ENCODE data around the gene PEAK3.

Gene PEAK3

GRCh38 chr19:2287585-2288337 lies 5.8 kb upstream of the PEAK3 start:
- Histone ChIP-seq H3K27me3 (ENCODE audit: insufficient read depth, low read length) (peaks cover 13% of the 10 kb centered on the region), H3K4me2 (ENCODE audit: low read length) (no peak overlapping the region)

DNA sequence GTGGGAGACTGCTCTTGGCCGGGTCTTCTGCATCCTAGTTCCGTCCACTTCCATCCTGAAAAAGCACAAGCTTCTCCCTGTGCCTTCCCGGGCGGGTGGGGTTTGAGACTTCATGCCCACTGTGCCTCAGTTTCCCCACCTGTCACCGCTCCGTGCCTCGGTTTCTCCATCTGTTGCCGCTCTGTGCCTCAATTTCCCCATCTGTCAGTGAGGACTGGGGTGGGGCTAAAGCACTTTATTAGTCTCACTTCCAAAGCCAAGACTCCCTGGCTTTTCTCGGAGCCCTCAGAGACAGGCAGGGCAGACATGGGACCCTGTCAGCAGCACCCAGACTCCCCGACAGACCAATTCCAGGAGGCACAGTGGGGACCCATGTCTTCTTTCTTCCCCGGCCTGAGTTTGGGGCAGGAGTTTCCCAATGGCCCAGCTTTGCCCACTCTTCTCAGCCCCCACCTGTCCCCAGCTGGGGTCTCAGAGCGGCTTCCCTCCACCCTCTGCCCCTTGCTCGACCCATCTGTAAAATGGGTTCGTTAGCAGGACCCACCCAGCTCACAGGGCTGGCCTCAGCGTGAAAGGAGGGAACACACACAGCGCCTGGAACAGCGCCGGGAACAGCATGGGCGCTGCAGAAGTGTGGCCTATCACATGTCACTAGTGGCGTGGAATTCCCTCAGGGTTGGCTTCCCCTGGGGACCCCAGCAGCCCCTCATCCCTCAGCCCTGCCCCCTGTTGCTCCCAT lies 4.6 kb upstream of the PEAK3 start:
- no peaks in the 10 kb centered on the region for H3K9me2 ChIP-seq (ENCODE audit: low read depth, low read length)
- H3K79me2 ChIP-seq (ENCODE audit: insufficient read depth, low read length), result no peaks in the 10 kb centered on the region
- TF ChIP-seq EZH2 (IDR thresholded peaks at IDR 0.05; ENCODE audit: borderline replicate concordance, low read length) (no peak), CTCF (IDR thresholded peaks at IDR 0.05; ENCODE audit: low read length) (no peak)
- no peak overlapping the region for H3K9ac ChIP-seq (ENCODE audit: low read length)
- H3K4me1 ChIP-seq (ENCODE audit: insufficient read depth, low read length, severe bottlenecking), result peaks cover 21% of the 10 kb centered on the region
- H3K36me3 ChIP-seq (ENCODE audit: insufficient read depth, low read length), result no peaks in the 10 kb centered on the region
- no peak overlapping the region for H3K27ac ChIP-seq (ENCODE audit: low read depth, low read length, poor library complexity, severe bottlenecking)
- peaks cover 18% of the 10 kb centered on the region for H3K27me3 ChIP-seq (ENCODE audit: insufficient read depth, low read length)
- H3K4me3 ChIP-seq (ENCODE audit: low read depth, low read length, poor library complexity, severe bottlenecking), result no peak overlapping the region
- H4K20me1 ChIP-seq (ENCODE audit: insufficient read depth, low read length), result no peaks in the 10 kb centered on the region
- no peaks in the 10 kb centered on the region for H3F3A ChIP-seq (ENCODE audit: insufficient read depth, low read length)
- H3K9me3 ChIP-seq (ENCODE audit: low read length), result no peaks in the 10 kb centered on the region
- H2AFZ ChIP-seq (ENCODE audit: low read length), result no peak overlapping the region
- no peak overlapping the region for H3K4me2 ChIP-seq (ENCODE audit: low read length)

More at GRCh38 chr19:2287585-2288337, 5.8 kb upstream of the PEAK3 start:
- H3K9me3 ChIP-seq (ENCODE audit: low read length), result no peaks in the 10 kb centered on the region
- H3K4me3 ChIP-seq (ENCODE audit: low read depth, low read length, poor library complexity, severe bottlenecking), result no peak overlapping the region
- H4K20me1 ChIP-seq (ENCODE audit: insufficient read depth, low read length), result no peaks in the 10 kb centered on the region
- peaks cover 21% of the 10 kb centered on the region for H3K4me1 ChIP-seq (ENCODE audit: insufficient read depth, low read length, severe bottlenecking)
- no peak overlapping the region for H3K9ac ChIP-seq (ENCODE audit: low read length)
- no peak overlapping the region for H3K27ac ChIP-seq (ENCODE audit: low read depth, low read length, poor library complexity, severe bottlenecking)
- H3K79me2 ChIP-seq (ENCODE audit: insufficient read depth, low read length), result no peaks in the 10 kb centered on the region
- no peaks in the 10 kb centered on the region for H3K36me3 ChIP-seq (ENCODE audit: insufficient read depth, low read length)
- no peak overlapping the region for H2AFZ ChIP-seq (ENCODE audit: low read length)
- TF ChIP-seq EZH2 (IDR thresholded peaks at IDR 0.05; ENCODE audit: borderline replicate concordance, low read length) (no peak), CTCF (IDR thresholded peaks at IDR 0.05; ENCODE audit: low read length) (no peak)
- H3K9me2 ChIP-seq (ENCODE audit: low read depth, low read length), result no peaks in the 10 kb centered on the region
- no peaks in the 10 kb centered on the region for H3F3A ChIP-seq (ENCODE audit: insufficient read depth, low read length)

DNA sequence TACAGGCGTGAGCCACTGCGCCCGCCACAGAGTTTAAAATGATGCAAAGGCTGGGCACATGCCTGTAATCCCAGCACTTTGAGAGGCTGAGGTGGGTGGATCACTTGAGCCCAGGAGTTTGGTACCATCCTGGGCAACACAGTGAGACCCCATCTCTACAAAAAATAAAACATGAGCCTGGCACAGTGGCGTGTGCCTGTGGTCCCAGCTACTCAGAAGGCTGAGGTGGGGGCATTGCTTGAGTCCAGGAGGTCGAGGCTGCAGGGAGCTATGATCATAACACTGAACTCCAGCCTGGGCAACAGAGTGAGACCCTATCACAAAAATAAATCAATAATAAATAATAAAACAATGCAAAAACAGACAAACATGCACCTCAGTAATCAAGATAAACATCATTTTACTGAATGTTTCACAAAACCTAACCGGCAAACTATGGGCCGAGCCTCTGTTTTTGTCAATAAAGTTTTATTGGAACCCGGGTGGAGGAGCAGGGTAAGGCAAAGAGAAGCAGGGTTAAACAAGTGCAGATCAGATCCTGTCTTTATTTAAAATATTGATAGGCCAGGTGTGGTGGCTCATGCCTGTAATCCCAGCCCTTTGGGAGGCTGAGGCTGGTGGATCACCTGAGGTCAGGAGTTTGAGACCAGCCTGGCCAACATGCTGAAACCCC lies 2.0 kb upstream of the PEAK3 start:
- Histone ChIP-seq H2AFZ (ENCODE audit: low read length) (no peak overlapping the region), H3K4me3 (ENCODE audit: low read depth, low read length, poor library complexity, severe bottlenecking) (no peak overlapping the region), H3K79me2 (ENCODE audit: insufficient read depth, low read length) (no peaks in the 10 kb centered on the region), H3K9me2 (ENCODE audit: low read depth, low read length) (no peaks in the 10 kb centered on the region), H3K9ac (ENCODE audit: low read length) (no peak overlapping the region), H4K20me1 (ENCODE audit: insufficient read depth, low read length) (no peaks in the 10 kb centered on the region), H3K36me3 (ENCODE audit: insufficient read depth, low read length) (no peaks in the 10 kb centered on the region), H3K4me2 (ENCODE audit: low read length) (no peak overlapping the region), H3K27me3 (ENCODE audit: insufficient read depth, low read length) (peaks cover 15% of the 10 kb centered on the region), H3K27ac (ENCODE audit: low read depth, low read length, poor library complexity, severe bottlenecking) (no peak overlapping the region), H3K4me1 (ENCODE audit: insufficient read depth, low read length, severe bottlenecking) (peaks cover 2% of the 10 kb centered on the region), H3K9me3 (ENCODE audit: low read length) (no peaks in the 10 kb centered on the region), H3F3A (ENCODE audit: insufficient read depth, low read length) (no peaks in the 10 kb centered on the region)
- TF ChIP-seq EZH2 (IDR thresholded peaks at IDR 0.05; ENCODE audit: borderline replicate concordance, low read length), result no peak
- no peak for TF ChIP-seq CTCF (IDR thresholded peaks at IDR 0.05; ENCODE audit: low read length)

Measured in OCI-LY1 (cell line).